Activated CD8-positive, alpha-beta memory T cell treated with anti-CD3 and anti-CD28 coated beads, Interleukin-2, amount 10 ng/mL, durations not matched to agents 7 days and 5 days (primary cell): ENCODE data around the gene CNPY4. TPM values are rescaled to one million over a fixed set of nuclear protein-coding genes. Genes with fewer than 3 reads are reported as not detected.

Experiments
- ATAC-seq: fragments of 150-1000 bp; cut with Tn5 transposase; one replicate; pipeline ENCODE4 v1.10.0; 2021; ENCODE audit warnings: moderate library complexity
- CTCF ChIA-PET: fragments of 350-600 bp; sonication (Branson Sonifier 250); formaldehyde crosslinking; loops from one replicate; lab custom pipeline; 2021; ENCODE audit warnings: antibody characterized with exemption; lab: Charles Lee
- DNase-seq: peaks from one replicate; pipeline ENCODE4 v3.0.0-alpha.2; 2020
- H3K27ac Mint-ChIP-seq: one replicate; pipeline ENCODE4 v1.8.0; 2021; ENCODE audit warnings: mild to moderate bottlenecking, mixed read lengths
- H3K27me3 Mint-ChIP-seq: one replicate; pipeline ENCODE4 v1.8.0; 2021; ENCODE audit warnings: mixed read lengths
- H3K36me3 Mint-ChIP-seq: one replicate; pipeline ENCODE4 v1.8.0; 2021; ENCODE audit warnings: mild to moderate bottlenecking, mixed read lengths
- H3K4me1 Mint-ChIP-seq: one replicate; pipeline ENCODE4 v1.8.0; 2021; ENCODE audit warnings: mixed read lengths
- H3K4me3 Mint-ChIP-seq: one replicate; pipeline ENCODE4 v1.8.0; 2021; ENCODE audit warnings: mild to moderate bottlenecking, moderate library complexity, mixed read lengths
- H3K9me3 Mint-ChIP-seq: one replicate; pipeline ENCODE4 v1.8.0; 2022; ENCODE audit warnings: low read depth, mixed read lengths
- total RNA-seq, 2 experiments: library from RNA; stranded (reverse); gene quantifications; one replicate each; pipeline ENCODE4 v1.2.3, GENCODE V29; 2021

CNPY4 gene
- total RNA-seq, 2 experiments from 2014 or later: 27.3 to 28.0 TPM

DNA sequence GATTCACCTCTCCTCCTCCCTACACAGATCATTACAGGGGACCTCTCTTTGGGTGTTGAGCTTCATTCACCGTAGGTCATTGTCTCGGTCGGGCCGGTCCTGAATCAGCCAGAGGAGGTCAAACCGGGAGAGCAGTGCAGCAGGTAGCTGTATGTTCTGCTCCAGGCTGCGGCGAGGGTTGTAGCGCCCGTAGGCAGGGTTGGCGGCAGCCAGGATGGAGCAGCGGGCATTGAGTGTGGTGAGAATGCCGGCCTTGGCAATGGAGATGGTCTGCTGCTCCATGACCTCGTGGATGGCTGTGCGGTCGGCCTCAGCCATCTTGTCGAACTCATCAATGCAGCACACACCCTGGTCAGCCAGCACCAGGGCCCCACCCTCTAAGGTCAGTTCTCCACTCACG lies 23.7 kb upstream of the CNPY4 start:
- CTCF ChIA-PET: interaction anchor here (0.8 to 1.0 kb wide), 2 partner anchors 13 to 35 kb away, joined by 3 to 5 read pairs; no protein-coding TSS in a partner anchor
- H3K9me3 Mint-ChIP-seq: no peaks in the 10 kb centered on the region
- DNase-seq (no peak), ATAC-seq (no peak)
- no peak overlapping the region for H3K4me3 Mint-ChIP-seq
- H3K27me3 Mint-ChIP-seq: no peaks in the 10 kb centered on the region
- H3K27ac Mint-ChIP-seq: no peak overlapping the region
- peaks cover 62% of the 10 kb centered on the region for H3K4me1 Mint-ChIP-seq
- H3K36me3 Mint-ChIP-seq: peaks cover 88% of the 10 kb centered on the region

DNA sequence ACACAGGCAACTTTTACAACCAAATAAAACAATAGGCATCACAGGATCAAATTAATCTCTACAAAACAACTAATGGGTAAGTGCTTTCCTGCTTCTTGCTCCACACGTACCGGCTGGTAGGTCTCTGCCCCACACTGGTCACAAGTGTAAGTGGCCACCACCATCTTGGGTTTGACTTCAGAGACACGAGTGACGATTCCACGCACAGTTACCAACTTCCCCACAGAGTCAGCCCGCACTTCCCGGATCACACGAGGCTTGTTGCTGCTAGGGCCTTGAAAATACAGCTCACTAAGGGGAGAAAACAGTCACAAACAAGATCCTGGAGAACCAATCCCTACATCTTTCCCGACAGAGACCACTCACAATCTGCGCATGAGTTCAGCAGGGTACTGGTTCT lies 20.5 kb upstream of the CNPY4 start:
- DNase-seq (no peak), ATAC-seq (no peak)
- Mint-ChIP-seq H3K9me3 (no peaks in the 10 kb centered on the region), H3K27ac (peak overlapping the region; percentile 26), H3K4me1 (peaks cover 48% of the 10 kb centered on the region), H3K27me3 (no peaks in the 10 kb centered on the region), H3K4me3 (peak overlapping the region; percentile 90), H3K36me3 (peaks cover 61% of the 10 kb centered on the region)
- CTCF ChIA-PET: interaction anchor here (0.8 to 3.0 kb wide), 3 partner anchors 9 to 79 kb away, joined by 3 to 14 read pairs (median 4); partner anchors contain the start of gene STAG3

DNA sequence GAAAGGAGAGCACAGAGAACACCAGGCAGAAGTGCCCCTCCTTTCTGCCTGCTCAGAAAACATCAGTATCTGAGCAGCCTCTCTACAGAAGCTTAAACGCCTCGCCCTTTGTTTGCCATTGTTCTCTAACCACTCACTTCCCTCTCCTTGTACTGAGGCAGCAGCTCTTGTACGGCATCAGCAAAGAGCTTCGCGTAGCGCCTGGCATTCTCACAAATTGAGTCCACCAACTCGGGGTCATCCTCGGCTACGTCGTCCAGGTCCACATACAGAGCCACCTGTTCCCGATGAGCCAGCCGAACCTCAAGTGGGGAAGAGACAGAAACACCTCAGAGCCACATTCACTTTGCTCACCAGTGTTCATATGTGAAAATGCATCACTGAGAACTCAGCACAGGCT lies 20.0 kb upstream of the CNPY4 start:
- no peak for DNase-seq
- Mint-ChIP-seq H3K4me1 (peaks cover 48% of the 10 kb centered on the region), H3K4me3 (peak overlapping the region; percentile 90), H3K9me3 (no peaks in the 10 kb centered on the region), H3K27me3 (no peaks in the 10 kb centered on the region), H3K36me3 (peaks cover 58% of the 10 kb centered on the region), H3K27ac (no peak overlapping the region)
- CTCF ChIA-PET: interaction anchor here (0.8 to 3.0 kb wide), 3 partner anchors 9 to 78 kb away, joined by 3 to 14 read pairs (median 4); partner anchors contain the start of gene STAG3
- no peak for ATAC-seq

DNA sequence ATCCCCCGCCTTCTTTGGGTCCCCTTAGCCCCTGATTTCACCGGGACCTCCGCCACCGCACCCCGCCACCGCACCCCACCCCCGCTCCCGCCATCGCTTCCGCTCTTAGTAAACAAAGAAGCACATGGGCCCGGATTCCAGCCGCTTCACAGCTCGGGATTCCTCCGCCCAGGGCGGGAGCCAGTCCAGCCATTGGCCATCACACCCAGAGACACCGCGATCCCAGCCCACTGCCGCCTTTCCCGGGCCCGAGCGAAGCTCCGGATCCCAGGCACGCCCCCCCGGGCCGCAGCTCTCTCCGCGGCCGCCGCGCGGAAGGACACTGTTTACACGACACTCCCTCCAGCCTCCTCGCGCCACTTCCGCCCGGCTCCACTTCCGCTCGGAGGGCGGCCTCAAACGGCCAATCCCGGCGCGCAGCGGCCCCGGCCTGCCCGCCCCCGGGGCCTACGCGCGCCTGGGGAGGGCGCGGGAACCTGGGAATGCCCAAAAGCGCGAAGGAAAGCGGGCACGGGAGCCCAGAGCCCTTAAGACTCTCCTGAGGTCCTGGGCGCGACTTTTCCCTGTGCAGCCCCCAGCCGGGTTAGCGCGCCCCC lies 18.9 kb upstream of the CNPY4 start:
- peaks cover 50% of the 10 kb centered on the region for H3K36me3 Mint-ChIP-seq
- H3K27me3 Mint-ChIP-seq: no peaks in the 10 kb centered on the region
- peak overlapping the region; percentile 90 for H3K4me3 Mint-ChIP-seq
- DNase-seq (peak; percentile 92), ATAC-seq (peak; percentile 79)
- CTCF ChIA-PET: interaction anchor here (0.9 to 6.8 kb wide), 7 partner anchors 11 to 186 kb away, joined by 3 to 60 read pairs (median 7); partner anchors contain the start of genes COPS6, MBLAC1 and ZSCAN21
- peak overlapping the region; percentile 93 for H3K27ac Mint-ChIP-seq
- H3K4me1 Mint-ChIP-seq: peaks cover 48% of the 10 kb centered on the region
- no peaks in the 10 kb centered on the region for H3K9me3 Mint-ChIP-seq

DNA sequence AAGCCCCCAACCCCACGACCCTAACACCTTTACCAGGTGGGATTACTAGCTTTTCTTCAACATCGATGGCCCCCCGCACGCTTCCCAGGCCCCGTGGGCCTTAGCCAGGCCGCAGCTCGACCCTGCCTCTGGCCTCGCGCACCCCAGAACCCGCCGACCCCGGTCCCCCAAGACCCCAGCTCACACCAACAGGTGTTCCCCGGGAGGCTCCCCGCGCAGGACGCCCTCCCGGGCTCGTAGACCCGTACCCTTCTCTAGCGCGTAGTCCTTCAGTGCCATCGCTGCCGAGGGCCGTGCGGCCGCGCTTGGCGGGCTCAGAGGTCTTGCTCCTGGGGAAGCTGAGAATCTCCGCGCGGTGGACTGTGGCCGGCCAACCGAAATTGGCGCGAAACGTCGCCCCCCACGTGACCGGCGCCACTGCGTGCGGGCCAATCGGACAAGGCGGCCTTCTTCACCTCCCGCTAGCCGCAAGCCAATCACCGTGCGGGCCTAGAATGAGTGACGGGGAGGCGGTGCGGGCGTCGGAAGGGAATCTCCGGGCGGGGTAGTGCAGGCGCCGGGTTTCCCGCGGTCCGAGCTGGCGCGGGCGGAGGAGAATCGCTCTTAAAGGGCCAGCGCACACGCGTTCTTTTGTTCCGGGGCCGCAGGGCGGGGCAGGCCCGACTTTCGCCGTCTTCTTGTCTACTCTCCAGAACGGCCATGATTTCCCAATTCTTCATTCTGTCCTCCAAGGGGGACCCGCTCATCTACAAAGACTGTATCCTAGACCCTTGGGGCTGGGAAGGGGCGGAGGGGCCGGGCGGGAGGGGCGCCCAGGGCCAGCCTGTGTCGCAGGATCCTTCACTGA lies 18.2 kb upstream of the CNPY4 start, which contains the start of the genes AP4M1 and MCM7:
Gene AP4M1, plus strand, starts transcription at position 628 of the 847 bp plus-strand sequence. Its CDS starts 72 bp downstream, at position 700.
Gene MCM7, minus strand, starts transcription at position 382 of the 847 bp plus-strand sequence. Its CDS starts 103 bp downstream, at position 279.
- Mint-ChIP-seq H3K9me3 (no peaks in the 10 kb centered on the region), H3K4me3 (peak within 1 kb of the TSS; percentile 90)

GRCh38 chr7:100102950-100103840 lies 16.2 kb upstream of the CNPY4 start:
- H3K36me3 Mint-ChIP-seq: peaks cover 30% of the 10 kb centered on the region
- peak overlapping the region; percentile 90 for H3K4me3 Mint-ChIP-seq
- peak overlapping the region; percentile 93 for H3K27ac Mint-ChIP-seq
- DNase-seq (no peak), ATAC-seq (no peak)
- no peaks in the 10 kb centered on the region for H3K27me3 Mint-ChIP-seq
- CTCF ChIA-PET: interaction anchor here (1.2 to 6.8 kb wide), 5 partner anchors 8 to 28 kb away, joined by 4 to 60 read pairs (median 8); partner anchors contain the start of gene COPS6
- no peaks in the 10 kb centered on the region for H3K9me3 Mint-ChIP-seq
- peaks cover 33% of the 10 kb centered on the region for H3K4me1 Mint-ChIP-seq

More for the DNA sequence above, 18.2 kb upstream of the CNPY4 start, which contains the start of the genes AP4M1 and MCM7:
- peak; percentile 99 for DNase-seq
- peaks cover 43% of the 10 kb centered on the region for H3K4me1 Mint-ChIP-seq
- peak within 1 kb of the TSS; percentile 93 for H3K27ac Mint-ChIP-seq
- H3K27me3 Mint-ChIP-seq: no peaks in the 10 kb centered on the region
- CTCF ChIA-PET: interaction anchor here (0.8 to 6.8 kb wide), 15 partner anchors 10 to 187 kb away, joined by 3 to 60 read pairs (median 4); partner anchors contain the start of genes COPS6, MBLAC1 and ZSCAN21
- peak; percentile 88 for ATAC-seq
- peaks cover 43% of the 10 kb centered on the region for H3K36me3 Mint-ChIP-seq

GRCh38 chr7:100105534-100105933 lies 13.9 kb upstream of the CNPY4 start:
- ATAC-seq: no peak
- Mint-ChIP-seq H3K36me3 (peaks cover 12% of the 10 kb centered on the region), H3K4me1 (peaks cover 13% of the 10 kb centered on the region), H3K27me3 (no peaks in the 10 kb centered on the region), H3K27ac (no peak overlapping the region), H3K9me3 (no peaks in the 10 kb centered on the region), H3K4me3 (no peak overlapping the region)
- DNase-seq: no peak
- CTCF ChIA-PET: interaction anchor here (1.0 to 6.8 kb wide), 2 partner anchors 10 to 26 kb away, joined by 3 to 60 read pairs; no protein-coding TSS in a partner anchor

DNA sequence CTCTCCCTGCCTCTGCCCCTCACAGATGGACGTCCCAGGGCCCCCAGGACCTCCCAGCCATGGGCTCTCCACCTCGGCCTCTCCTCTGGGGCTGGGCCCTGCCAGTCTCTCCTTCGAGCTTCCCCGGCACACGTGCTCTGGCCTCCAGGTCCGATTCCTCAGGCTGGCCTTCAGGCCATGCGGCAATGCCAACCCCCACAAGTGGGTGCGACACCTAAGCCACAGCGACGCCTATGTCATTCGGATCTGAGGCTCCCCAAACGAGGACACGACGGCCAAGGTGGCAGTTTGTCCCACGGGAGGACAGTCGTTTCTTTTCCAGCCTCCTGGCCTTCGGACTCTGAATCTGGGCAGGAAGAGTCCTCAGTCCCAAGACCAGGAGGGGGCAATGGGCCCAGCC lies 12.8 kb upstream of the CNPY4 start:
- H3K27ac Mint-ChIP-seq: no peak overlapping the region
- CTCF ChIA-PET: interaction anchor here (6.8 kb wide), 1 partner anchor 24 kb away, joined by 60 read pairs; no protein-coding TSS in a partner anchor

GRCh38 chr7:100107125-100107737 lies 12.2 kb upstream of the CNPY4 start:
- no peaks in the 10 kb centered on the region for H3K27me3 Mint-ChIP-seq
- H3K4me1 Mint-ChIP-seq: peaks cover 11% of the 10 kb centered on the region
- no peak for DNase-seq
- H3K27ac Mint-ChIP-seq: no peak overlapping the region
- H3K36me3 Mint-ChIP-seq: peaks cover 21% of the 10 kb centered on the region
- CTCF ChIA-PET: no interaction called here
- no peaks in the 10 kb centered on the region for H3K9me3 Mint-ChIP-seq
- no peak overlapping the region for H3K4me3 Mint-ChIP-seq
- no peak for ATAC-seq

More for the DNA sequence above, 12.8 kb upstream of the CNPY4 start:
- H3K4me3 Mint-ChIP-seq: no peak overlapping the region
- H3K36me3 Mint-ChIP-seq: peaks cover 20% of the 10 kb centered on the region
- DNase-seq: no peak
- no peak for ATAC-seq
- no peaks in the 10 kb centered on the region for H3K27me3 Mint-ChIP-seq
- no peaks in the 10 kb centered on the region for H3K9me3 Mint-ChIP-seq
- H3K4me1 Mint-ChIP-seq: peaks cover 11% of the 10 kb centered on the region

DNA sequence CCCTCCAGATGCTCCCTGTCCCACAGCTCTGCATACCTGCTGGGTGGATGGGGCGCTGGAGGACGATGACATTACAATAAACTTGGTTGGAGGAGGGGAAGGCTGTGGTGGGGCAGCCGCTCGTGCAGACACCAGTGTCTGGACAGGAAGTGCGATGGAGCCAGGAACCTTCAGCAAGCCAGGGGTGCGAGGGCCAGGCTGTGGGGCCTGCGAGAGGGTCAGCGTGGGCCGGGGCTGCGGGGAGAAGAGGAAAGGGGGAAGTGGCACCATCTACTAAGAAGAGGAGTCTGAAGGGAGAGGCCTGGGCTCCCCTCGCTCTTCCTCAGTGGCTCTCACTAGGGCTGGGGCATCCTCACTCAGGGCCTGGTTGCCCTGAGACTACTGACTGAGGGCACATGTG lies 11.5 kb upstream of the CNPY4 start:
- CTCF ChIA-PET: no interaction called here
- H3K4me1 Mint-ChIP-seq: peaks cover 6% of the 10 kb centered on the region
- peak overlapping the region; percentile 54 for H3K27ac Mint-ChIP-seq
- H3K27me3 Mint-ChIP-seq: no peaks in the 10 kb centered on the region
- H3K9me3 Mint-ChIP-seq: no peaks in the 10 kb centered on the region
- ATAC-seq (no peak), DNase-seq (no peak)
- H3K4me3 Mint-ChIP-seq: no peak overlapping the region
- H3K36me3 Mint-ChIP-seq: peaks cover 23% of the 10 kb centered on the region

DNA sequence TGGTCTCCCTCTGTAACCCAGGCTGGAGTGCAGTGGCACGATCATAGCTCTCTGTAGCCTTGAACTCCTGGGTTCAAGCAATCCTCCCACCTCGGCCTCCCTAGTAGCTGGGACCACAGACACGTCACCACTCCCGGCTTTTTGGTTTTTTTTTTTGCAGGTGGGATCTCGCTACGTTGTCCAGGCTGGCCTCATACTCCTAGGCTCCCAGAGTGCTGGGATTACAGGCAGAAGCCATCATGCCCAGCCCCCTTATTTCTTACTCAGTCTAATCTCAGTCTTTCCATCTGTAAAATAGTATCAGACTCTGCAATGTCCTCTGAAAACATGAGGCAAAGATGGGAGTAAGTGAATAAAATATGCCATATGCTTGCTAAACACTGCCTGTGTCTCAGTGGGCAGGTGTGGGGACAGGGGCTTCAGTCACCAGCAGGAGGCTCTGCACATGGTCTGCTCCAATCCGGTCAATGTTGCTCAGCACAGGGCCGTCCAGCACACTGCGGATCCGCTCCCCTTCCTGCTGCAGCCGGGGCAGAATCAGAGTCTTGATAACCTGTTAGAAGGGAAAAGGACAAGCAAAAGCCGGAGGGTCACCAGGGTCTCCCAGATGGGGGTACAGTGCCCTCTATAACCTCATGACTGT lies 9.8 kb upstream of the CNPY4 start:
- Mint-ChIP-seq H3K4me3 (no peak overlapping the region), H3K27ac (no peak overlapping the region), H3K36me3 (peaks cover 21% of the 10 kb centered on the region), H3K27me3 (no peaks in the 10 kb centered on the region), H3K9me3 (no peaks in the 10 kb centered on the region), H3K4me1 (no peaks in the 10 kb centered on the region)
- ATAC-seq: no peak
- DNase-seq: no peak
- CTCF ChIA-PET: interaction anchor here (1.4 kb wide), 1 partner anchor 21 kb away, joined by 4 read pairs; no protein-coding TSS in a partner anchor
